Measurements from ENCODE around the gene OR5M10. TPM values are rescaled to one million over a fixed set of nuclear protein-coding genes. Genes with fewer than 3 reads are reported as not detected.
"Not testable (repeated sequence)": the region's sequence is repeated elsewhere in the genome, so short reads cannot be mapped to it uniquely, and the experiment has no call there.

The OR5M10 gene
- polyA plus RNA-seq (2012; ENCODE audit: low read depth, missing spikeins), result not detected

DNA sequence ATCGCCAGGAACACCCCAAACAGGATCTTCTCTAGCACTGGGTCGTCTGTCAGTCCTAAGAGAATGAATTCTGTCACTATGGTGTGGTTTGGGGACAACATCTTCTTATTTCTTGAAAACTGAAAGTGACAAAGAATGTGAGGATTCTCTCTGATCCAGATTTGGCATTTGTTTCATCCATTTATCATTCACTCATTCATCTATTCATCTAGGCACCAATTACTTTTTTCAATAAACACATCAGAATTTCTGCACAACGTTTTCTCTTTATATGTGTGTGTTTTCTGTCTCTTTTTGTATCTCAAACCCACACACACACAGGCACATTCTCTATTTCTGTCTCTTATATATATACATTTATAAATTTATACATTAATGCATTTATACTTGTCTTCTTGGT is at the start of gene OR5M10:
OR5M10 (minus strand) TSS at position 101 of the 400 bp plus-strand sequence; CDS start at position 101, 0 bp downstream.
- FAIRE-seq (no peak), DNase-seq (ENCODE audit: insufficient read length, low spot score) (no peak)
- TF ChIP-seq POU2F2 (IDR thresholded peaks at IDR 0.05; ENCODE audit: low read depth, low read length), result no peak
- no peak for TF ChIP-seq POLR2A (IDR thresholded peaks at IDR 0.05; ENCODE audit: low read depth, low read length)
- no peak for TF ChIP-seq PAX5 (IDR thresholded peaks at IDR 0.05; ENCODE audit: insufficient read depth, low read length, severe bottlenecking)
- no peak for TF ChIP-seq TAF1 (IDR thresholded peaks at IDR 0.05; ENCODE audit: low read depth, low read length)
- no peak for TF ChIP-seq POLR2AphosphoS5 (IDR thresholded peaks at IDR 0.05; ENCODE audit: low read depth, low read length)
- TF ChIP-seq SPI1 (IDR thresholded peaks at IDR 0.05; ENCODE audit: low read depth, low read length), result no peak

DNA sequence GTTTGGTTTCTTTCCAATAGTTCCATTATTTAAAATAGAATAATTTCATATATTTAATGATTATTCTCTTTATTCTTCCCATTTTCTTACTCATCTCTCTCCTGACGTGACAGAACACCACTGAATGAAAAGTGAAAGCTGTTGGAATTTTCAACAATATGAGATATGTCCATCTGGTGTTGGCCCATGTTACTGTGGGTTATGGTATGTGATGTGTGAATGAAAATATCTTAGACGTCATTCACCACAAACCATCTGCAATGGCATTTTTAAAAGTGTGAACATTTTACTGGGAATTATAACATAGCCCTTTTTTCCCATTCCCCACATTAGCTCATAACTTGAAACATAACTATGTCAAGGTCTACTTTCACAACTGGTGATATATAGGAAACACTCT is 48.4 kb upstream of the OR5M10 start:
- FAIRE-seq (no peak), DNase-seq (ENCODE audit: insufficient read length, low spot score) (no peak)
- no peak for TF ChIP-seq POLR2AphosphoS5 (IDR thresholded peaks at IDR 0.05; ENCODE audit: low read depth, low read length)
- TF ChIP-seq TAF1 (IDR thresholded peaks at IDR 0.05; ENCODE audit: low read depth, low read length), result no peak
- TF ChIP-seq POLR2A (IDR thresholded peaks at IDR 0.05; ENCODE audit: low read depth, low read length), result no peak
- TF ChIP-seq POU2F2 (IDR thresholded peaks at IDR 0.05; ENCODE audit: low read depth, low read length), result no peak

DNA sequence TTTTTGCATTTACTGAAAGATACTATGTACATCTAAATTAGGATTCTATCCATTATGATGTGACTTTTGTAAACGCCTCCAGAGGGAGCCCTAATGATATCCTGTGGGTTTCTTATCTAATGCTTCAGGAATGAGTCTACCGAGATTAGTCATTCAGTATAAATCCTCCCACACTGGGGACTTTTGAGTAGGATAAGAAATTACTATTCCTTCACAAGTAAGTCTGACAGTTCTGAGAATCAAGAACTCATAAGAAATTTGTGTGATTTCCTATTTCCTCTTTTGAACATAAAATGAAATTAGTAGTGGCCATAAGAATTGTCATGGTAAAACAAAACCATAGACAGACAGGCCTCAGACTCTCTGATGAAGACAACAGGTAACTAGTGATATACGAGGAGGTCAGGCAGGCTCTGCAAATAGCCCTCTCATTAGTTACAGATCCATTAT is 47.2 kb upstream of the OR5M10 start:
- DNase-seq (ENCODE audit: insufficient read length, low spot score) (no peak), FAIRE-seq (no peak)
- TF ChIP-seq PAX5 (IDR thresholded peaks at IDR 0.05; ENCODE audit: insufficient read depth, low read length, severe bottlenecking) (no peak), TAF1 (IDR thresholded peaks at IDR 0.05; ENCODE audit: low read depth, low read length) (no peak), POU2F2 (IDR thresholded peaks at IDR 0.05; ENCODE audit: low read depth, low read length) (no peak), POLR2A (IDR thresholded peaks at IDR 0.05; ENCODE audit: low read depth, low read length) (no peak), SPI1 (IDR thresholded peaks at IDR 0.05; ENCODE audit: low read depth, low read length) (no peak; the same call in 1 of the 2 replicates), POLR2AphosphoS5 (IDR thresholded peaks at IDR 0.05; ENCODE audit: low read depth, low read length) (no peak)

DNA sequence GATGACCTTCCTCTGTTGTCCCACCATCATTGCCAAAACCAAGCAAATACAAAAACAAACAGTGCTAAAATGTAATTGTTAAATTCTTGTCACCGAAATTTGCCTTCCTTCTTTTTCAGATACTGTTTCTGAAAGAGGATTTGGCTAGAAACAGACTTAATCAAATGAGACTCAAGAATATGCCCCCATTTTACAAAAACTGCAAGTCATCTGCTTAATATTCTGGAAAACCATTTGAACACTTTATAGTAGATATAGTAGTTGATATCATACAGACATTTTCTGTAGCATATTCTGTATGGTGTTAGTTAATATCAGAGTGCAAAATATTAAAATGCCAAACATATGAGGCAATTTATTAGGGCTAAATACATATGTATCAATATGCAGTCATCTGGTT is 33.7 kb upstream of the OR5M10 start:
- TF ChIP-seq POU2F2 (IDR thresholded peaks at IDR 0.05; ENCODE audit: low read depth, low read length), result no peak
- TF ChIP-seq TAF1 (IDR thresholded peaks at IDR 0.05; ENCODE audit: low read depth, low read length), result no peak
- TF ChIP-seq PAX5 (IDR thresholded peaks at IDR 0.05; ENCODE audit: insufficient read depth, low read length, severe bottlenecking), result no peak
- no peak for TF ChIP-seq POLR2A (IDR thresholded peaks at IDR 0.05; ENCODE audit: low read depth, low read length)
- no peak for TF ChIP-seq POLR2AphosphoS5 (IDR thresholded peaks at IDR 0.05; ENCODE audit: low read depth, low read length)
- no peak for TF ChIP-seq SPI1 (IDR thresholded peaks at IDR 0.05; ENCODE audit: low read depth, low read length)
- FAIRE-seq (no peak), DNase-seq (ENCODE audit: insufficient read length, low spot score) (no peak)

DNA sequence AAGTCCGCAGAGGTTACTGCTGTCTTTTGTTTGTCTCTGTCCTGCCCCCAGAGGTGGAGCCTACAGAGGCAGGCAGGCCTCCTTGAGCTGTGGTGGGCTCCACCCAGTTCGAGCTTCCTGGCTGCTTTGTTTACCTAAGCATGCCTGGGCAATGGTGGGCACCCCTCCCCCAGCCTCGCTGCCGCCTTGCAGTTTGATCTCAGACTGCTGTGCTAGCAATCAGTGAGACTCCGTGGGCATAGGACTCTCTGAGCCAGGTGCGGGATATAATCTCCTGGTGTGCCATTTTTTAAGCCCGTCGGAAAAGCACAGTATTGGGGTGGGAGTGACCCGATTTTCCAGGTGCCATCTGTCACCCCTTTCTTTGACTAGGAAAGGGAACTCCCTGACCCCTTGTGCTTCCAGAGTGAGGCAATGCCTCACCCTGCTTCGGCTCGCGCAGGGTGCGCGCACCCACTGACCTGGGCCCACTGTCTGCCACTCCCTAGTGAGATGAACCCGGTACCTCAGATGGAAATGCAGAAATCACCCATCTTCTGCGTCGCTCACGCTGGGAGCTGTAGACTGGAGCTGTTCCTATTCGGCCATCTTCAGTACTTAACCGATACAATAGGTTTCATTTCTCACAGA is 14.7 kb upstream of the OR5M10 start:
- DNase-seq (ENCODE audit: insufficient read length, low spot score); FAIRE-seq: not testable (repeated sequence)

DNA sequence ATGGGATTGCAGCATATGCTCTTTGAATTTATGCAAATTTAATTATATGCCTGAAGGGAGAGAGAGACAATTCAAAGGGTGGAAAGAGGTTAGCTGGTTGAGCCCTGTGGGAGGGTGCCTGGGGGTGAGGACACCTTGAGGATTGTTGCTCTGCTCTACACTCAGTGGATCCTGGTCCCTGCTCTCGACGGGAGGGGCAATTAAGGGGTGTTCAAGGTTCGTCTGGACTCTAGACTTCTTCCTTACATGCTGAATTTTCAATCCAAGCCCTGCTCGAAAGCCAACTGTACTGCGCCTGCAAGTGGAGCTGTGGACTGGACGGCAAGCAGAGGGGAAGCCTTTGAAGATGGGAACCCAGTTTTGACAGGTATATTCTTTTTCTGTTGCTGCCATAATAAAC is 18.9 kb downstream of the OR5M10 start:
- FAIRE-seq (no peak), DNase-seq (ENCODE audit: insufficient read length, low spot score) (no peak)
- TF ChIP-seq TAF1 (IDR thresholded peaks at IDR 0.05; ENCODE audit: low read depth, low read length) (no peak), POLR2AphosphoS5 (IDR thresholded peaks at IDR 0.05; ENCODE audit: low read depth, low read length) (no peak), POU2F2 (IDR thresholded peaks at IDR 0.05; ENCODE audit: low read depth, low read length) (no peak), PAX5 (IDR thresholded peaks at IDR 0.05; ENCODE audit: insufficient read depth, low read length, severe bottlenecking) (no peak), SPI1 (IDR thresholded peaks at IDR 0.05; ENCODE audit: low read depth, low read length) (no peak), POLR2A (IDR thresholded peaks at IDR 0.05; ENCODE audit: low read depth, low read length) (no peak)

DNA sequence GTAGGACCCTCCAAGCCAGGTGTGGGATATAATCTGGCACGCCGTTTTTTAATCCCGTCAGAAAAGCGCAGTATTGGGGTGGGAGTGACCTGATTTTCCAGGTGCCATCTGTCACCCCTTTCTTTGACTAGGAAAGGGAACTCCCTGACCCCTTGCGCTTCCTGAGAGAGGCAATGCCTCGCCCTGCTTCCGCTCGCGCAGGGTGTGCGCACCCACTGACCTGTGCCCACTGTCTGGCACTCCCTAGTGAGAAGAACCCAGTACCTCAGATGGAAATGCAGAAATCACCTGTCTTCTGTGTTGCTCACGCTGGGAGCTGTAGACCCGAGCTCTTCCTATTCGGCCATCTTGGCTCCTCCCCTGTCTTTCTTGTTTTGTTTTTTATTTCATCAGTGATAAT is 22.8 kb downstream of the OR5M10 start:
- DNase-seq (ENCODE audit: insufficient read length, low spot score); FAIRE-seq: not testable (repeated sequence)

DNA sequence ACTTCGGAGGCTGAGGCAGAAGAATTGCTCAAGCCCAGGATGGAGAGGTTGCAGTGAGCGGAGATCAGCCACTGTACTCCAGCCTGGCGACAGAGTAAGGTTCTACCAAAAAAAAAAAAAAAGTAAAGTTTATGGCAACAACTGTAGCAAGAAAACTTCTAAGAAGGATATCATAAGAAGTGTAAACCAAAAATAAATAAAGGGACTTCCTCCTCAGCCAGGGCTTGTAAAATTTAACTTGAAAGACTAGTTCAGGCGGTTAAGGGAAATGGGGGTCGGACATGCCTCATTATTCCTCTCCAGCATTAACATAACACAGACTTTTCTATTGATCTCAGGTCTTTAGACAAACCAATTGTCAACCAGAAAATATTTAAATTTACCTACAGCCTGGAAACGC is 32.0 kb downstream of the OR5M10 start:
- TF ChIP-seq PAX5 (IDR thresholded peaks at IDR 0.05; ENCODE audit: insufficient read depth, low read length, severe bottlenecking) (no peak), POU2F2 (IDR thresholded peaks at IDR 0.05; ENCODE audit: low read depth, low read length) (no peak), POLR2AphosphoS5 (IDR thresholded peaks at IDR 0.05; ENCODE audit: low read depth, low read length) (no peak), SPI1 (IDR thresholded peaks at IDR 0.05; ENCODE audit: low read depth, low read length) (no peak), POLR2A (IDR thresholded peaks at IDR 0.05; ENCODE audit: low read depth, low read length) (no peak)
- no peak for FAIRE-seq
- DNase-seq (ENCODE audit: insufficient read length, low spot score), result no peak

DNA sequence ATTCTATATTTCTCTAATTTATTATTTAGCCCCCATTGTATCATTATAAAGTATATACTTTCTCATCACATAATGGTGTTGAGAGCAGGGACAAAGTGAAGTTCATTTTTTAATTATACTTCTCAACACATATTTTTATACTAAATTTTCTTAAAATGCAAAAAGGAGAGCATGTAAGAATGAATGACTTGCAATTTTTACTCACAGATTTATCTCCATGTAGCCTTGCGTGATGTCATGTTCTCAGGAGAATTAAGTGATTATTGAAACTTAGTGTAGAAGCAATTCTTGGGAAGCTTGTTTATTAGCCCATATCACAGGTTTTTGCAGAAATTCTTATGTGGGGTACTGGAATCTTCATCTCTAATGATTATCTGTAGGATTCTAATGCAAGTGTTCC is 33.8 kb downstream of the OR5M10 start:
- no peak for DNase-seq (ENCODE audit: insufficient read length, low spot score)
- FAIRE-seq, result no peak
- TF ChIP-seq PAX5 (IDR thresholded peaks at IDR 0.05; ENCODE audit: insufficient read depth, low read length, severe bottlenecking), result no peak
- TF ChIP-seq POU2F2 (IDR thresholded peaks at IDR 0.05; ENCODE audit: low read depth, low read length), result no peak
- TF ChIP-seq POLR2A (IDR thresholded peaks at IDR 0.05; ENCODE audit: low read depth, low read length), result no peak
- TF ChIP-seq TAF1 (IDR thresholded peaks at IDR 0.05; ENCODE audit: low read depth, low read length), result no peak
- TF ChIP-seq SPI1 (IDR thresholded peaks at IDR 0.05; ENCODE audit: low read depth, low read length), result no peak
- TF ChIP-seq POLR2AphosphoS5 (IDR thresholded peaks at IDR 0.05; ENCODE audit: low read depth, low read length), result no peak

DNA sequence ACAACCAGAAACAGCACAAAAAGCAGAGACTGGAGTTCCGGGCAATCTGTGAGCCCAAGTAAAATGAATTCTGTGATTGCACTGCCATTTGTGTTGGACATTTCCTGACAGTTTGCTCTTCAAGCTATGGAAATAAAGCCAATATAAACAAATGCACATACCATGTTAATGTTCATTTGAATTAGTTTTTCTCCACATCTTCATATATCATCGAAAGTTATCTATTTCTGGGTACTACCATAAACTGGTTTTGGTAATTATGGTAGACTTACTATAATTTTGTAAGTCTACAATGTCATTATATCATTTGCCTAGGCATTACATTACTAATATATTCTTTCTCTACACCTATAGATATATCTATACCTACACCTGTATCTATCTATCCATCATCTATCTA is 34.4 kb downstream of the OR5M10 start, which contains the start of gene OR5M11:
OR5M11 (minus strand) TSS at position 101 of the 400 bp plus-strand sequence; CDS start at position 101, 0 bp downstream.
- FAIRE-seq (no peak), DNase-seq (ENCODE audit: insufficient read length, low spot score) (no peak)
- no peak for TF ChIP-seq POLR2A (IDR thresholded peaks at IDR 0.05; ENCODE audit: low read depth, low read length)
- no peak for TF ChIP-seq TAF1 (IDR thresholded peaks at IDR 0.05; ENCODE audit: low read depth, low read length)
- TF ChIP-seq POLR2AphosphoS5 (IDR thresholded peaks at IDR 0.05; ENCODE audit: low read depth, low read length), result no peak
- no peak for TF ChIP-seq PAX5 (IDR thresholded peaks at IDR 0.05; ENCODE audit: insufficient read depth, low read length, severe bottlenecking)
- no peak for TF ChIP-seq SPI1 (IDR thresholded peaks at IDR 0.05; ENCODE audit: low read depth, low read length)
- no peak for TF ChIP-seq POU2F2 (IDR thresholded peaks at IDR 0.05; ENCODE audit: low read depth, low read length)

All from GM12891 (cell line).